GM21515 (cell line): ENCODE measurements around the gene RTL1.

Experiments
- ATAC-seq: cut with Tn5 transposase; IDR thresholded peaks from one replicate; pipeline ENCODE4 v1.9.1; 2021; ENCODE audit not compliant: unreplicated experiment

Gene RTL1

DNA sequence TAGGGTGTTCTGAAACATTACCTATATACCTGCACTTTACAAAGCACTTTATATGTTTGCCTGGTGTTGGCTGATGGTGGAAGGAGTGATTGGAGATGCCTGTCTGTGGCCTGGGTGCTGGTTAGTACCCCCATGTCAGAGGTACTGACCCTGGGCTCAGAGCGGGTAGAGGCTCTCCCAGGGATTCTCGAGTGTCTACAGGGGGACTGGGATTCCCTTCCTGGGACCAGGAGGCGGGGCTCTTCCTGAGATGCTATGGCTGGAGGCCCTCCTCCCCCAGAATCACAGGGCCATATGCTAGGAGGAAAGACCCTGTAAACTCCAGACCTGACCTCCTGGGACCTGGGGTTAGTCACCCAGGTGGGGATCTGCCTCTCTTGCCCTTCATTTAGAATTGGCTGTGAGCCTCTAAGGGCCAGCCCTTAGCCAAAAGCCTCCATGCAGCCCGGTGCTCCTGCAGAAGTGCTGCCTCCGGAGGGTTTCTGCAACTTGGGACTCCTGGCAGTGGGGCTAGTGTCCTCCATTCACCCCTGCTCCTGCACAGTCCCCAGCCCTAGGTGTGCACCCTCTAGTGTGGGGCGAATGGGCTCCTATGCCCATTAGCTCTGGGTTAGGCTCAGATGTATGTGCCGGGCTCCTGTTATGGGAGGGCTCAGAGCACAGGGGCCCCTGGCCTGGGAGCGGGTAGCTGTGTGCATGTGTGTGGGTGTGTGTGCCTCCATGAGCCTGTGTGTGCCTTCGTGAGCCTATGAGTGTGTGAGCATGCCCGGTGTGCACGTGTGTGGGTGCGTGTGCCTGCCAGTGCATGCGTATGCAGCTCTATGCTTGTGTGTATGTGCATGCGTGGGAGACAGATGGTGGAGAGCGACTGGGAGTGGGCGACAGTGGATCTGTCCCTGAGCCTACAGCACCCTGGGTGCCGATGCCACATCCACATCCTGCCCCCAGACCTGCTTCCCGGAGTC, 36.6 kb downstream of the RTL1 start:
- no peak for ATAC-seq

DNA sequence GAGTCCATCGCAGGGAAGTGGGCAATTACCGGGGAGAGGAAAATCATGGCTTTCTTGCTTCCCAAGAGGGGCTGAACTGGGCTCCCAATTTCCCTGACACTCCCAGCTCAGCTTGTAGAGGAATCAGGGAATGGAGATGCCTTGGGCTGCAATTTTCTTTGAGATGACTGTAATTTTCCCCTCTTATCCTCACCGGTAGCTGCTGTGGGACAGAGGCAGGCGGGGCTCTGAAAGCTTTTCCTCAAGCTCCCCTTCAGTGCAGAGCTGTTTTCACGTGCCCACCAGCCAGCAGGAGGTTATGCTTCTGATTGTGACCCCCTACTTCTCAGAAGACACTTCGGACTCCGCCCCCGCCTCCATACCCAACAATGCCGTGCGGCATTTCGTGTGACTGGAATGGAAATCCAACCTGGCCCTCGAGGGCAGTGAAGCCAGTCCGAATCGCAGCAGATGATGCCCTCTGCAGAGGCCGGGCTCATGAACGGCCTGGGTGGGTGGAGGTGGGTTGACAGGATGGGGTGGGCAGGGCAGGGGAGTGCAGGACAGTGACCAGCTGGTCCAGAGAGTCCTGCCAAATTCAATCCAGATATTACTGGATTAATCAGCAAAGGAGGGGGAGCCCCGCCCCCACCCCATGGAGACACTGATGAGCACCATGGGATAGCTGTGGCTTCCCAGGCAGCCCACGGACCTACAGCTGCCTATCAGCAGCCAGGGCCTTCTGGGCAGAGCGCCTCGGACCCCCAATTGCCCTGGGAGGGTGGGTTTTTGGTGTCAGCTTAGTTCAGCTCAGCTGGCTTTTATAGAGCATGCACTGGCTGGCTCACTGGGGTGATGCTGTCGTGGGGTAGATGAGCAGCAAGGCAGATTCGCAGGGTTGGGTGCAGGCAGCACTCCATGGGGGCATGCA, 37.6 kb downstream of the RTL1 start:
- no peak for ATAC-seq

DNA sequence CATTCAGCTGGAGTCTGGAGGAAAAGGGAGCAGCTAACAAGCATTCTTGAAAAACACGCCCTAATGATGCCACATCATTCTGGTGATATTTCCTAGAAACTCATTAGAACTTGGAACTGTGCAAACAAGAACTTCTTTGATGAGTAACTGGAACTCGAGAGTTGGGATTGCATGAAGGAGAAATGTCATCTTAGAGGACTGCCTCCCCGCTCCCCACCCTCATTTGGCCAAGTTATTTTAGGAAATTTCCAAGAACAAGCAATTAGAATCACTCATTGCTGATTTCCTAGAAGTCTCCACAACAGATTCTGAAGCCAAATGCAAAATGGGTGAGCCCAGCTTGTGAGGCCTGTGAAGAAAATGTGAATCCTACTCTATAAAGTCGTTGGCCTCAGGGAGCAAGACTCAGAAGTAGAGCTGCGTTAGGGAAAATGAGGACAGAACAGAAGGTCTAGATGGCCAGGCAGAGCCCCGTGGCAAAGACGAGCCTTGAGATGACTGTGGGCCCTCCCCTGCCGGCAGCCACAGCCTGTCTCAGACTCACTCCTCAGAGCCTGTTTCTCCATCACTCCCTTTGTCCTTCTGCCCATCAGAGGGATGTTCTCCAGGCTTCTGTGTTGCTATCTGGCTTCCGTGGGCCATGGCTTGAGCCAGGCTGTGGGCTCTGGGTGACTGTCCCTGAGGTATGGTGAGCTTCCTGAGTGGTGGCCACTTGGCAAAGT, 38.4 kb downstream of the RTL1 start:
- no peak for ATAC-seq

DNA sequence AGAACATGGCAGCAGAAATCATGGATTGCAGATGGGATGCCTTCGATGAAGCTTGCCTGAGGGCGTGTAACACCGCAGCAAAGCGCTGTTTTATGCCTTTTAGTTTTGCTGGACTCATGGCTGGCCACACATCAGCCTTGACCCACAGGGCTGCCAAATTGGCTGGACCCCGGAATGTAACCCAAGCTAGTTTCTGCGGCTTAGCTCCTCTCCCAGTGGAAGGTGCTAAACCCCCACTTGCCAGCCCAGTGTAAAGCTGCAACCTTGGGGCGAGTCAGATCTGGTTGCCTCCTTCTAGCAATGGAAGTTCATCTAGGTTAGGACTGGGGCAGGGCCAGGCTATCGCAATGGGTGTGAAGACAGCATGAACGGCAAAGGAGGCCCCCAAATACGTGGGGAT, 39.3 kb downstream of the RTL1 start:
- ATAC-seq, result no peak

DNA sequence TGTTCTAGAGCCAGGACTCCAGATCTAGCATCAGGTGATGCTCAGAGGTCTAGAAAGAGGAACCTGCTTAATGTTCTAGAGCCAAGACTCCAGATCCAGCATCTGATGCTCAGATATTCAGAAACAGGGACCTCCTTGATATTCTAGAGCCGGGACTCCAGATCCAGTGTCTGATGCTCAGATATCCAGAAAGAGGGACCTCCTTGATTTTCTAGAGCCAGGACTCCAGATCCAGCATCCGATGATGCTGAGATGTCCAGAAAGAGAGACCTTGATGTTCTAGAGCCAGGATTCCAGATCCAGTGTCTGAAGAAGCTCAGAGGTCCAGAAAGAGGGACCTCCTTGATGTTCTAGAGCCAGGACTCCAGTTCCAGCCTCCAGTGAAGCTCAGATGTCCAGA, 40.7 kb downstream of the RTL1 start:
- no peak for ATAC-seq

DNA sequence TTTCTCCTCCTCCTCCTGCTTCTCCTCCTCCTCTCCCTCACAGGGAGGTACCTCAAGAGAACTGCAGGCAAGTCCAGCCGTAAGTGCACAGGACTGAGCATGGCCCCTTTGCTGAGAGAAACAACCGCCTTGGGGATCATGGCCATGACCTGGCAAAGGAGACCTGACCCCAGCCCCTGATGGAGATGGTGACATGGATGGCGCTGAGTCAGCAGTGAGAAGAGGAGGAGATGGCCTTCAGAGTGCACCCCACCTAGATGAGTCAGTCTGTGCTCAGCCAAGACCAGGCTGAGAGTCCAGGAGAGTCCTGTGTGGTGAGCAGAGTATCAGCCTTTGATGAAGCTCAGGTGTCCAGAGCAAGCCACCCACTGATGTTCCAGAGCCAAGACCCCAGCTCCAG, 41.2 kb downstream of the RTL1 start:
- no peak for ATAC-seq

DNA sequence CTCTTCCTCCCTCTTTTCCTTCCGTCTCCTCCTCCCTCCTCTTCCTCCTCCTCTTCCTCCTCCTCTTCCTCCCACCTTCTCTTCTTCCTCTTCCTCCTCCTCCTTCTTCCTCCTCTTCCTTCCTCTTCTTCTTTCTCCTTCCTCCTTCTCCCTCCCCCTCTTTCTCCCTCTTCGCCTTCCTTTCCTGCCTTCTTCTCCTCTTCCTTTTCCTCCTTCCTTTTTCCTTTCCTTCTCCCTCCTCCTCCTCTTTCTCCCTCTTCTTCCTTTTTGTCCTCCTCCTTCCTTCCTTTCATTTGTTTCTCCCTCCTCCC, 41.6 kb downstream of the RTL1 start:
- ATAC-seq, result no peak

DNA sequence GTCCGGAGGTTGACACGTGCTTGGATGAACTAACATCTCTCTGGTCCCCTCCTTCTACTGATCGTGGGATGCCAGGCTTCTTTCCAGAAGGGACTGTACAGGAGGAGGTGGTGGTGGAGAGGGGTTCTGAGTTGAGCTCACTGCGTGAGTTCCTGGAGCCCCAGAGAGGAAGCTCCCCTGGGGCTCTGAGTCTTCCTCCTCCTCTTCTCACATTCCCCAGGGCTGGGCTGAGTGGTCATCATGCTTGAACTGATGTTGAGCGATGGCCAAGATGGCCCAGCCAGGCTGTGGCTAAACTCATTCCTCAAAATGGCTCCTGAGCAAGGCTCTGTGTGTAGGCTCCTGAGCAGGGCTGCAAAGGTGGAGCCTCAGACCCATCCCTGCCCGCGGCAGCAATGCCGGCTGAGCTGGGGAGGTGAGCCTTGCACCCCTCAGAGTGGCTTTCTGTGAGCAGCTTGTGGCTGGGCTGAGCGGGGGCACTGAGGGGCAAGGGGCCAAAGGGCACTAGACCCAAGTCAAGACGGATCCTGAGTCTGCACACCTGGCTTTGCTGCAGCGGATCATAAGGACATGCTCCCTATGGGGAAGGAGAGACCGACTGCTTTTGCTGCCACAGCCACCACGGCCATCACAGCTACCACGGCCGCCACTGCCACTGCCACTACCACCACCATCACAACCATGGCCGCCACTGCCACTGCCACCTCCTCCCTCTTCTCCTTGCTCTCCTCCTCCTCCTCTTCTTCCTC, 42.2 kb downstream of the RTL1 start:
- no peak for ATAC-seq

DNA sequence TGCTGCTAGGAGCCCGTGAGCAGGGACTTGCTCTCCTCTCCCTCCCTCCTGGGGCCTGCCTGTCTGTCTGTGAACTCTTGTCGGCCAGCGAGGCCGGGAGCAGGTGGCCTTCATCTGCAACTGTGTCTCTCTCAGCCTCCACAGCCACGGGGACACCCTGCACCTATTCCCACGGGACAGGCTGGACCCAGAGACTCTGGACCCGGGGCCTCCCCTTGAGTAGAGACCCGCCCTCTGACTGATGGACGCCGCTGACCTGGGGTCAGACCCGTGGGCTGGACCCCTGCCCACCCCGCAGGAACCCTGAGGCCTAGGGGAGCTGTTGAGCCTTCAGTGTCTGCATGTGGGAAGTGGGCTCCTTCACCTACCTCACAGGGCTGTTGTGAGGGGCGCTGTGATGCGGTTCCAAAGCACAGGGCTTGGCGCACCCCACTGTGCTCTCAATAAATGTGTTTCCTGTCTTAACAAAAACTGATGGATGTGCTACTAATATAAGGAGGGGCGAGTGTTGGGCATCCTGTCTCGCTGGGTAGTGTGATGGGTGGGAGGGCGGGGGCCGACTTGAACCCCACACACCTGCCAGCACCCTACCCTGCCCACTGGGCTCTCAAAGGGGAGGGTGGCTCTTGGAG, 42.9 kb downstream of the RTL1 start:
- ATAC-seq, result no peak

DNA sequence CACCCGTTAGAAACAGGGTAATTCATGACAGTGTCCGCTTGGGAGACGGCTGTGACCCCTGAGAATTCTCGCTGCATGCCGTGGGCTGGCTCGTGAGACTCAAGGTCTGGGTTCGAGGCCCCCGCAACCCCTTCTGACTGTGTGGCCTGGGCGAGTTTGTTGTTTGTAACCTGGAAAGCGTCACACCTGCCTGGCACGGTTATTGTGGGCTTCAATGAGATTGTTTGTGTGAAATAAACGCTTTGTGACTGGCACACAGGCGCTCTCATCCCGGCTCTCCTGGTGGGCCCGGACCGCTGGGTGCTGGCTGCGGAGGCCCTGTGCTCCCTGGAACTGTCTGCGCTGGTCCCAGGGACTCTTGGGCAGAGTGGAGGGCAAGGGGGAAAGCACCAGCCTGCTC, 43.7 kb downstream of the RTL1 start:
- ATAC-seq, result no peak

DNA sequence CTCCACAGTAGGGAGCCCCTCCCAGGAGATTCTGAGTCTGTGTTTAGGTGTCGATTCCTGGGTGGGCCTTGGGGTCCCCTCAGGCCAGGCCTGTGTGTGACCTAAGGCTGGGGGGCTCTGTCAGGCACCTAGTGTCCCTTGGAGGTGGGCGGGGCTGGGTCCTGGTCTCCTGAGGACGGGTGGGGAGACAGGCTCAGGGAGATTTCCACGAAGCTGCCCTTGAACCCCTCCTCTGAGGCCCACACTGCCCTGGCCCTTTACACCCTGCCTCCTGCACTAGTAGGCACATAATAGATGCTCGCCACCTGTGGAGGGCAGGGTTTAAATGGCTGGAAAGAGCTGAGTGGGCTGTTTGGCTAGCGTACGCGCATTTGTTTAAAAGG, 44.7 kb downstream of the RTL1 start:
- ATAC-seq, result no peak

DNA sequence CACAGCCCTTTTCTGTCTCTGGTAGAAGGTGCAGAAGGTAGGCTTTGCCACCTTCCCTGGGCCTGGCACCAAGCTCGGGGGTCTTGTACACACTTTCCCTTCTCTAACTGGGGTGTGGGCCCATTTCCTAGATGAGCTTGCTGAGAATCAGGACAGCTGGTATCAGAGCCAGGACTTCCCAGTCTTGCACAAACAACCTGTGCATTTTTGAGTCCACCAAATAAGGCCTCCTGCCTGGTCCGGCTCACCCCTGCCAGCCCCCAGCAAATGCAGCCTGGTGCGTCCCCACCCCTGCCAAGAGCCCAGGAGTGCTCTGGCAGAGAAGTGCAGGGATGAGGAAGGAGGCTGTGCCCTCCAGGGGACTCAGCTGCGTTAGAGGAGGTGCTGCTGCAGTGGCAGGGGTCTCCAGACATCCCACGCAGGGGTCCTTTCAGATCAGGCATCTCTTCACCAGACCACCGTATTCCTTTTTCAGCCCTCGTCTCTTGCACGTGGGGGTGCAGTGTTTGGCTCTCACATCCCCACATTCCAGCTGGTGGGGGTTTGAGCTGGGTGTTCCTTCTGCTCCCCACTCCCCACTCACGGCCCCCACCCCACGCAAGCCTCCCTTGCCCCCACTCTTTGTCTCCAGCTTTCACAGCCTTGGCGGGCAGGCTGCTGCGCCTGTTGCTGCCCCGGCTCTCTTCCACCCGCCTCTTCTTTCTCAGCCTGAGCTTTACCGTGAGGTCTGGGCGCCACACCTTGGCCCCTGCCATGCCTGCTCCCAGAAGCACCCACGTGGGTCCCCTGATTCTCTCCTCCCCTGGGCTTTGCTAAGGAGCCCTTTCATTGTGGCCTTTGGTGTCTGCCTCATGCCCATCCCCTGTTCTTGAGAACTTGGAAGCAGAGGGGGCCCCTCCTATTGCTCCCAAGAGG, 45.3 kb downstream of the RTL1 start:
- ATAC-seq, result no peak

DNA sequence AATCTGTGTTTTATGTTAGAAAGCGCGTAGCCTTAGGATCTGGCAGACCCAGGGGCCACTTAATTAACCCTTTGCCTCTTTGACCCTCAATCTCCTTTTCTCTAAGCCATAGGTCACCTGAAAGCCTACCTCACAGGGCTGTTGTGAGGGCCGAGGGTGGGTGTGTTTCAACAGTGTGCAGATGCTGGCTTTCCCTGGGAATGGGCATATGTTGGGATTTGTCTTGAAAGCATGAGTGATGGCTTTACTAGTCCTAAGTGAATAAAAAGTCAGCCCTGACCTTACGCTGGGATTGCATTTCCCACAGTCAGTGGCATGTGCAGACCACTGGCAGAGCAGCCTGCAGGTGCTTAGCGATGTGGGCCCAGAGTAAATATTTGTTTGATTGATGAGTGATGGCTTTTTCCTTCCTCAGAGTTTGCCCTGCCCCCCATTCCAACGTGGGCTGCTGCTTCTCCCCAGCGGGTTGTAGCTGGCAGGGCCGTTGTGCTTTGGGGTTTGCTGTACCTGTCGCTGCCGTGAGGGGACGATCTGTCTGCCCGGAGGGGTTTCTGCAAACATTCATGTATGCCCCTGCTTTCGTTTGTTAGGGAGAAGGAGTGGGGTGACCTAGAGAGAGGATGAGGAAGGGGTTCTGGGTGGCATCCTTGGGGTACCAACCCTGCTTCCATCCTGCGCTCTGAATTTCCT, 46.1 kb downstream of the RTL1 start:
- no peak for ATAC-seq

DNA sequence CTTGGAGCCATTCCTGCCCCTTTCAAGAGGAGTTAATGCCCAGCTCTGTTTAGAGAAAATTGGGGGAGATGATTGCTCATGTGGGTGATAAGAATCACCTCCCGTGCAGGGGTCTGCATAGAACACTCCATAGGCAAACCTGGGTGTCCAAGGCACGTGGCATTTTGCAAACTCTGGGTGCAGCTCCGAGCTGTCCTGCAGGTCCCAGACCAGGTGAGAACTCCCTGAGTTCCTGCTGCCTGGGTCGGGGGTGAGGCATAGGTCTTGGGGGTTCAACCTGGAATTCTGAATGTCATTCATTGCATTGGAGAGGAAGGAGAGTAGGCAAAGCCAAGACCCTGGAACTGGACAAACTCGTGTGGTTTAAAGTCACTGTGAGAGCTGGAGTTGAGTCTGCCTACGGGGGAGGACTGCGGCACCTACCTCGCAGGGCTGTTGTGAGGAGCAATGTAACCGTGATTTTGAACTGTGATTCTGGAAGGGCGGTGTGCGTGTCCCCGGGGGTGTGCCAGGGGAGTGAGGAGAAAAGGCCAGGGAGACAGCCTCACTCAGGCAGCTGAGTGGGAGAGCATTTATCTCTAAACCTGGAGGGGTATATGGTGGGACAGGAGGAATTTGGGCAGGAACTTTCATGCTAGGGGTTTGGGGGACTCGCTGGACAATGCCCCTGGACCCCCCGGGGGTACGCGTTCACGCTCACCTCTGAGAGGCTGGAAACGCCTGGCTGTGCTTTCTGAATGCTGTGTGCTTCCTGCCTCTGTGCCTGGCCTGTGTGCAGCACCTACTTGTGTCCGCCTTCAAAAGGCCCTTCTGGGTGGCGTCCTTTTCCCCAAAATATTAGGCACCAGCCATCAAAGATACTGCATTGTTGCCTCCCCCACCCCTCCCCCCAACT, 47.2 kb downstream of the RTL1 start:
- ATAC-seq, result no peak

DNA sequence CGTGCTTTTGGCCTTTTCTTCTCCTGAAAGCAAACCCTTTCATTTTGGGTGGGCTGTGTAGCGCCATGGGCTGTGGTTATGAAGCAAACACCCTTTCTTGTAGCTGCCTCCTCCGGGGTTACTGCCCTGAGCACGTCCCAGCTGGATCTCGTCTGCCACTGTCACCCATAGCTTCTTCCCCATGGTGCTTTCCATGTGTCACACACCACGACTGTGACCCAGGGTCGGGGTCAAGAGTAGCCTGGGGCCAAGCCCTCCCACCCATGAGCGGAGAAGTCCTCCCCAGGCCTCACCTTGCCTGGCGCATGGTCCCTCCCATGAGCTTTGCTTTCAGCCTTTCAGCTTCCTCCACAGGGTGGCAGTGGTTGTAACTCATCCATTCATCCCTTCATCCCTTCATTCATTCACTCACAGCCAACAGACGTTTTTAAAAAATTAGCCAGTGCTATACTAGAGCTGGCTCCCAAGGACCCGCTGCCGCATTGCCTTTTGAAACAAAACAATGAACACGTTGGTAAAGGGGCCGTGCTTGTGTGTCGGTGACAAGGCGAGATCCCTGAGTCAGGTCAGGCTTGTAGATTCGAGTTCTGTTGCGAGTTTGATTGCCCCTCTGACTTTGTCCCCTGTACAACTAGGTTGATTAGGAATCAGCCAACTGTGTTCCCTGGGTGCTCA, 48.1 kb downstream of the RTL1 start:
- ATAC-seq, result no peak

DNA sequence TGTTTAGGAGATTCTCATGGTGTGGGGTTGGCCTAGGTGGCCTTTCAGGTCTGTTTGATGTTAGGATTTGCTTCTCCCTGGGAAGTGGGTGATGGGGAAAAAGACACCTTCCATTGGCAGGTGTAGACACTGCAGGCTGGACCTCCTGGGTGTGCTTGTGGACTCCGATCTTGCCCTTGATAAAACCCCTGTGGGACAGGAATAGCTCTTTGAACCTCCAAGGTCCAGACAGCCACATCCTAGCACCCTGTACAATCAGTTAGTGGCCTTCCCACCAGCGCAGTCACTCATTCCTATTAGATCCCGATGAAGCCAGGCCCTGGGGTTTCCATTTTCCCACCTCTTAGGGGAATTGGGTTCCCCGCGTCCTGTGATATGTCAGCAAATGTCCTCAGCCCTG, 49.1 kb downstream of the RTL1 start:
- no peak for ATAC-seq

DNA sequence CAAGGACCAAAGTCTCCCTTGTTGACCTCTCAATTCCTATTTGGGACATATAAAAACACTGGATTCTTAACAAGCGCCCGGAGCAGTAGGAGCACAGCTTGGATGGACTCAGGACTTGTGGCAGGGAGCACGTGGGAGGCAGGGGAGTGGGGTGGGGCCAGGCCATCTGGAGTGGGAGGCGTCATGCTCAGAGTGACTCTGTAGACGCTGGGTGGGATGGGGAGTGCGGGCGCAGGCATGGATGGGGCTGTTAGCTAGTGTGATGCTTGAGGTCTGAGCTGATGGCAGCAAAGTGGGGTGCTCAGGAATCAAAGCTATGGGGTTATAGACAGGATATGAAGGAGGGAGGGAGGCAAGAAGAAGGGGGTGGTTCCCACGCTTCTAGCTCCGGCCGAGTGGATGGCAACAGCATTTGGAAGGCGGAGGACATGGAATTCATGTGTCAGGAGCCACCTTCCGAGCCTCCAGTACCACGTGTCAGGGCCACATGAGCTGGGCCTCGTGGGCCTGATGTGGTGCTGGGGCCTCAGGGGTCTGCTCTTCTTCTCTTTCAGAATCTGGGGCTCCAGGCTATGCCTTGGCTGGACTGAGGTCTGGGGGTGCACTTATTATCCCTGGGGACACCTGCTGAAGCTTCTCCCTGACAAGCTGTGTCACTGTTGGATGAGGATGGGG, 51.4 kb downstream of the RTL1 start:
- no peak for ATAC-seq
